Limb (tissue), 2 donors: ENCODE data around the gene CLEC4G.
"Not testable (repeated sequence)": the region's sequence is repeated elsewhere in the genome, so short reads cannot be mapped to it uniquely, and the experiment has no call there.

ENCODE experiments used
- DNase-seq, 2 donors: peaks; one replicate each; pipeline ENCODE4 v3.0.0-alpha.2; 2016; ENCODE audit errors: extremely low spot score in 2 of 2

Gene CLEC4G, protein sequence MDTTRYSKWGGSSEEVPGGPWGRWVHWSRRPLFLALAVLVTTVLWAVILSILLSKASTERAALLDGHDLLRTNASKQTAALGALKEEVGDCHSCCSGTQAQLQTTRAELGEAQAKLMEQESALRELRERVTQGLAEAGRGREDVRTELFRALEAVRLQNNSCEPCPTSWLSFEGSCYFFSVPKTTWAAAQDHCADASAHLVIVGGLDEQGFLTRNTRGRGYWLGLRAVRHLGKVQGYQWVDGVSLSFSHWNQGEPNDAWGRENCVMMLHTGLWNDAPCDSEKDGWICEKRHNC

DNA sequence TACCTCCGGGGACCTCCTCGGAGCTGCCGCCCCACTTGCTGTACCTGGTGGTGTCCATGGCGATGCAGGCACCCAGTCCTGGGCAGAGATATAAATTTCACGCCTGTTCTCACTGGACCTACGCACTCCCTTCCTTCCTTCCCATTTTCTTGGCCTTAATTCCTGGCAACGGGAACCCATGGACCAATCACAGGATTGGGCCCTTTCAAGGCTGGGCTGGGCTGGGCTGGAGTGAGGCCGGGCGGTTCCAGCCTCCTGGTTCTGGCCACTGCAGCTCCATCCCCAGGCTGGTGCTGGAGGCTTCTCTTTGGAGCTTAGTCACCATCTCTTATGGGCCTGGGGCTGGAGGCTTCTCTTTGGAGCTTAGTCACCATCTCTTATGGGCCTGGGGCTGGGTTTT is at the start of gene CLEC4G:
Gene CLEC4G, minus strand, starts transcription at position 66 of the 400 bp plus-strand sequence. Its CDS starts 8 bp downstream, at position 58.
- DNase-seq = no peak

DNA sequence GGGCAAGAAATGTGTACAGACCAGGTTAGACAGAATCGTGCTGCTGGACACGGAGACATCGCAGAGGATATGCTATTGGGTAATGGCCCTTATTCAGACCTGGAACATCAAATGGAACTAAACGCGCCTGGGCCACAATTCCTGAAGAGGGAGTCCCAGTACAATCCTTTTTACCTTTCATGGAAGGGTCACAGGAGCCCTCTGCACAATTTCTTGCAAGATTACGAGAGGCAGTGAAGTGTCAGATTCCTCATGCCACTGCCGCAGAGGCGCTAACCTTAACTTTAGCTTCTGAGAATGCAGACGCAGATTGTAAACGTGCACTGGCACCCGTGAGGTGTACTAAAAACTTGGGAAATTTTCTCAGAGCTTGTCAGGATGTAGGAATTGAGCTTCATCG is 49.2 kb upstream of the CLEC4G start:
- DNase-seq = no peak

DNA sequence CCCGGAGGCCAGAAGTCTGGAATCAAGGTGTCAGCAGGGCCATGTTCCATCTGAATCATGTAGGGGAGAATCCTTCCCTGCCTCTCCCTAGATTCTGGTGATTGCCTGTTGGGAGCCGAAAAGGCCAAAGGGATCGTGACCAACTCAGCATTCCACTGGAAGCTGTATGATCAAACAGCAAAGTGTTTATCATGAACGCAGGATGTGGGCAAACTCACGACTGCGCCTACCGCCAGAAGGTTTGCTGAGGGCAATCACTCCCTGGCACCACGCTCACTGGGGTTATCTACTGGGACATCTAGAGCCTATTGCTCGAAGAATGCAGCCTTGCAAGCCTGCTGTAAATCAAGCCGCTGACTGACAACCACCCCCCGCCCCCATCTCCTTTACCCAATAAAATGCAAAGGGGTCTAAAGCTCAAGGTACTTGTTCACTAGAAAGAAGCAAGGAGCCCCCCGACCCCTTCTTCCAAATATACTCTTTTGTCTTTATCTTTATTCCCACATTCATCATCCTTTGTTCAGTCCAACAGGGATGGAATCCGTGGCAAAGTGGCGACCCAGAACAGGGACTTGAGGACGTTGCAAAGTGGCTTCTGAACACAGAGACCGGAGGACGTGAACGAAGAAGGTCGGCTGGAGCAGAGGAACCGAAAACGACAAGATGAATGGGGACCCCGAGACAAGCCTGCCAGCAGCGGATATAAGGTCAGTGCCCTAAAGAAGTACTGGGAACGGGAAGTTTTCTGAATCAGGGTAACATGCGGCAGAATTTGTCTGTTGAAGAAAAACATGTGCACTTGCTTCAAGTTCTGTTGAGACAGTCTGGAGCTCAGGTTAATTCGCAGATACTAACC is 47.9 kb upstream of the CLEC4G start:
- DNase-seq = no peak

DNA sequence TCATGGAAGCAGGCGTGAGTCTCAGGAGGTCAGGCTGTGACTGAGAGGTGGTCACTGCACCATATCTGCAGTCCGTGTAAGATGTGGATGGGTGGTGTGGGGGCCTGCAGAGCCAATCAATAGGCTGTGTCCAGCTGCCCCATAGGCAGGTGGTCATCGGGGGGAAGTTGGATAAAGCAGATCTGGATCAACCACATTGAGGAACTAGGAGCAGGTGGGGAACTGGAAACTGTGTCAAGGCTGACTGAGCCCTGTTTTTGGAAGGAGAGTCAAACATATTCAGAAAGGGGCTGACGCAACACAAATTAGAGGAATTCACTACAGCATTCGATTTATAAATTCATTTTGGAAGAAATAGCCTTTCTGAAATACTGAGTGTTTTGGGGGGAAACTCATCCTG is 46.2 kb upstream of the CLEC4G start:
- DNase-seq = no peak

DNA sequence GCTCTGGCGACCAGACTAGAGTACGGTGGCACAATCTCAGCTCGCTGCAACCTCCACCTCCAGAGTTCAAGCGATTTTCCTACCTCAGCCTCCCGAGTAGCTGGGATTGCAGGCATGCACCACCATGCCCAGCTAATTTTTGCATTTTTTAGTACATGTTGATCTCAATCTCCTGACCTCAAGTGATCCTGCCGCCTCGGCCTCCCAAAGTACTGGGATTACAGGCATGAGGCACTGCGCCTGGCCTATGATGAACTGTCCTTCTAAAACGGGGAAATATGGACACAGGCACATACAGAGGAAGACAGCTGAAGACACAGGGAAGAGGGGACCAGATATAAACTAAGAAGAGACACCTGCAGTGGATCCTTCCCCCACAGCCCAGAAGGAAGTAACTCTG is 43.9 kb upstream of the CLEC4G start:
- no peak for DNase-seq

DNA sequence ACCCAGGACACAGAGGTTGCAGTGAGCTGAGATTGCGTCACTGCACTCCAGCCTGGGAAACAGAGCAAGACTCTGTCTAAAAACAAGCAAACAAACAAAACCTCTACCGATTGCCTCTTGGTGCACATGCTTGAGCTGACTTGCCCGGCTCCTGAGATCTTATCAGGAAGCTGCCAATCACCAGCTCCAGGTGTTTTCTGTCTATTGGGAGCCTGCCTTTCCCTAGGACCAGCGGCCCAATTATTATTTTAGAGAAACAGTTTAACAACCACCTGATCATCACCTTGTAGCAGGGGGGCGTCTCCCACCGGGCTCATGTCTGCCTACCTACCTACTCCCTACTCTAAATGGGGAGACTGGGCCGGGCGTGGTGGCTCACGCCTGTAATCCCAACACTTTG is 41.9 kb upstream of the CLEC4G start:
- DNase-seq = no peak

DNA sequence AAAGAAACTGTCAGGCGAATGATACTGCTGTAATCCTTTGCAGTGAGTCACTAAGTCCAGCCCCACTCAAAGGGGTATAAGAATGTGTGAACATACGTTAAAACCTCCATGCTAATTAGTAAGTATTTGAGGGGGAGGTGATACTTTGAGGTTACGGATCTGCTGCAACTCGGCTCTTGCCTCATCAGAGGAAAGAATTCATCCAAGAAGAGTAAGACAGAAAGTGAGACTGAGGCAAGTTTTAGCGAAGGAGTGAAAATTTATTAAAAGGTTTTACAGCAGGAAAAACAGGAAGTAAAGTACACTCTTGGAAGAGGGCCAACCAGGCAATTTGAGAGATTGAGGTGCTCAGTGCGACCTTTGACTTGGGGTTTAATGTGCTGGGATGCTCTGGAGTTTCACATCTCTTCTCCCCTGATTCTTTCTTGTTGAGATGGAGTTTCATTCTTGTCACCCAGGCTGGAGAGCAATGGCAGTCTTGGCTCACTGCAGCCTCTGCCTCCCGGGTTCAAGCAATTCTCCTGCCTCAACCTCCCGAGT is 40.9 kb upstream of the CLEC4G start:
- DNase-seq = no peak

DNA sequence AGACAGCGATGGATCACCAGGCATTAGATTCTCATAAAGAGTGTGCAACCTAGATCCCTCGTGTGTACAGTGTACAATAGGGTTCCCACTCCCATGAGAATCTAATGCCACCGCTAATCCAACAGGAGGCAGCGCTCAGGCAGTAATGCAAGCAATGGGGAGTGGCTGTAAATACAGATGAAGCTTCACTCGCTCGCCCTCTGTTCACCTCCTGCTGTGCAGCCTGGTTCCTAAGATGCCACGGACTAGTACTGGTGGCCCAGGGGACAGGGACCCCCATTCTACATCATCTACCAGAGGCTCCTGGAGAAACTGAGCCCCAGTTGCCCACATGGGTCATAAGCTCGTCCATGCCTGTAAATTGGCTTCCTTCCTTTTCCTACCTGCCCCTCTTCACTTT is 39.2 kb upstream of the CLEC4G start:
- DNase-seq = no peak

DNA sequence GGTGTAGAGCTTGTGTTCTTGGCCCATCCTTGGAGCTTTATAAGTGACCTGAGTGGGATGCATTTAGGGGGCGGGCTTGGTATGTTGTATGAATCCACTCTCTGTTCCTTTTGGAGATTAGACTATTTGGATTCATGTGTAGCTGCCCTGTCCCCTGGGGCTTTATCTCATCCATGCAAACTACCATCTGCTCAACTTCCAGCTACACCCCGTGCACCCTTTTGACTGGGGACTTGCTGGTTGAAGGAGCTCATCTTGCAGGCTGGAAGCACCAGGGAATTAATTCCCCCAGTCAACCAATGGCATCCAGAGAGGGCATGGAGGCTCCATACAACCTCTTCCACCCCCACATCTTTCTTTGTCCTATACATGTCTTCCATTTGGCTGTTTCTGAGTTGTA is 37.3 kb upstream of the CLEC4G start:
- no peak for DNase-seq

DNA sequence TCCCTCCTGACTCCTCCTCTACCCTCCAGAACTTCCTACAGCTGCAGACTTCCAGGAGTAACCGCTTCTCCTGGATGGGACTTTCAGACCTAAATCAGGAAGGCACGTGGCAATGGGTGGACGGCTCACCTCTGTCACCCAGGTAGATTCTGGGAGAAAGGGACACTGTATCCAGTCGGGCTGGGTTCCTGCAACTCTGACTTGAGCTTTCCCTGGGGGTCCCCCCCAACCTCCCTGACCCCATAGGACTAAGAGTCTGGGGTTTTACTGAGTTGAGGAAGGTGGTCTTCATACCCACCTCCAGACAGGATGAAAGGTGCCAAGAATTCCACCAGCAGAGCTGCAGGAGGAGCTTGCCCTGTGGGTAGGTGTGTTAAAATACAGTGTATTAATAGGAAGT is 35.6 kb upstream of the CLEC4G start:
- no peak for DNase-seq

DNA sequence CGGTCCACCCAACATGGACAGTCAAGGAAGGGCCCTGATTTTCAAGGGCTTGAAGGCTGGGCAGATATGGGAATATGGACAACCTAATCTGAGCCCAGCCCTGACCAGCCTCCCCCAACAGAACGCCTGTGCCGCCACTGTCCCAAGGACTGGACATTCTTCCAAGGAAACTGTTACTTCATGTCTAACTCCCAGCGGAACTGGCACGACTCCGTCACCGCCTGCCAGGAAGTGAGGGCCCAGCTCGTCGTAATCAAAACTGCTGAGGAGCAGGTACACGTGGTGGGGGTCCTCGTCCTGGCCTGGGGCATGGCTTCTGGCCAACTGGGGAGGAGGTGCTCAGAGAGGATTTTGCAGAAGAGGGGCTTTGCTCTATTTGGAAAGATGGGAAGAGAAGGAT is 34.6 kb upstream of the CLEC4G start:
- no peak for DNase-seq

DNA sequence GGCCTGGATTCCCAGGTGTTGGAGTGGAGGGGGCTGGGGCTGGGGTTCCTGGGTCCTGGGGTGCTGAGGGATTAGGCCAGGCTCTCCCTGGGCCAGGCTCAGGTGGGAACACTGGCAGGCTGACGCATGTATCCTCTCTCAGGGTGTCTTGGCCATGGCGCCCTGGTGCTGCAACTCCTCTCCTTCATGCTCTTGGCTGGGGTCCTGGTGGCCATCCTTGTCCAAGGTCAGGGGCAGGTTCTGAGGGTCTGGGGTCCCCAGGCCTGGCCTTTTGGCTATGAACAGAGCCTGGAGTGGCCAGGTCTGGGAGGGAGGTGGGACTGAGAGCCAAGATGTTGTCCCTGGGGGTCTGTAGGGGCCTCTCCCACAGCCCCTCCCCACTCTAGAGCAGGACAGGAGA is 33.1 kb upstream of the CLEC4G start:
- not testable (repeated sequence) for DNase-seq

DNA sequence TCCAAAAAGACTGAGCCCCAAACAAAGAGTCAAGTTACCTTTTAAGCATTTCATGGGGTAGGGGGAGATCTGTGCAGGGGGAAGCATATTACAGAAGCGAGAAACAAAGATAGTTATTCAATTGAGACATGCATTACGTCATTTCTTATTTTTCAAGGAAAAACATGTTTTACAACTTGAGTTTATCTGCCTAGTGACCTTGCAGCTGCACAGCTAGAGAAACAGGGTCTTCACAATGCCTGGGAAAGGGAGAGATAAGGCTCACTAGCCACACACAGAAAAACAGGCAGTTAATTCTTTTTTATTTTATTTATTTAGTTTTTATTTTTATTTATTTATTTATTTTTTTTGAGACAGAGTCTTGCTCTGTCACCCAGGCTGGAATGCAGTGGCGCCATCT is 32.2 kb upstream of the CLEC4G start:
- DNase-seq = not testable (repeated sequence)

DNA sequence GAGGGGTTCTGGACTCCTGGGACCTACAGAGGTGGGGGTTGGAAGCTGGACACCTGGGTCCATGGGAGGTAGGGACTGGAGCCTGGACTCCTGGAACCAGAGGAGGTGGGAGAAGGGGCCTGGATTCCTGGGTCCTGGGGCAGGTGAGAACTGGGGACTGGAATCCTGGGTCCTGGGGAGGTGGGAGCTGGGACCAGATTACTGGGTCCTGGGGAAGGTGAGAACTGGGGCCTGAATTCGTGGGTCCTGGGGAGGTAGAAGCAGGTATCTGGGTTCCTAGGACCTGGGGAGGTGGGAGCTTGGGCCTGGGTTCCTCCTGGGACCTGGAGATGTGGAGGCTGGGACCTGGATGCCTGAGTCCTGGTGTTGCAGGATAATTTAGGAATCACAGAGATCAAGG is 31.8 kb upstream of the CLEC4G start:
- DNase-seq = no peak

DNA sequence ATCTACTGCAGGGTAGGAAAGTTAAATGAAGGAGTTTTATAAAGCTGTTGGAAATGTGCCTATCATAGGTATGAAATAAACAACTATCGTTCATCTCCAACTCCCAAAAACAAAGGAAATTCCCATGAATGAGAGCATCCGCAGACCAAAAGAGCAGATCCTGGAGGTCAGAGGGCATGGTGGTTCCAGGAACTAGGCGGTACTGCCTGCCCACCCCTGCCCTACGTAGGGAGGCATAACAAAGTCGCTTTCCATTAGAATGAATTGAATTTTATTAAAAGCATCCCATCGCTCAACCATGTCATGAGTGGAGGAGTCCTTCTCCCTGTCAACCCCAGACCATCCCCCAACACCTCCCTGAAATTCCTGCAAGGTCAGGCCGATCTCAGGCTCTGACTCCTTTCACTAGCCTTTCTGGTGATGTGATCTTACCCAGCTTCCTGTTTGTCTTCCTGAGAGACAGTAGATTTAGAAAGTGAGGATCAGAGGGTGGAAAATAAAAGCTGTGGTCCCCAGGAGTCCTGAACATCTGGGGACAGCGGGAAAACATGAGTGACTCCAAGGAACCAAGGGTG is 30.9 kb upstream of the CLEC4G start, which contains the start of gene CLEC4M:
Gene CLEC4M, plus strand, starts transcription at position 525 of the 575 bp plus-strand sequence. Its CDS starts 24 bp downstream, at position 549.
- no peak for DNase-seq

DNA sequence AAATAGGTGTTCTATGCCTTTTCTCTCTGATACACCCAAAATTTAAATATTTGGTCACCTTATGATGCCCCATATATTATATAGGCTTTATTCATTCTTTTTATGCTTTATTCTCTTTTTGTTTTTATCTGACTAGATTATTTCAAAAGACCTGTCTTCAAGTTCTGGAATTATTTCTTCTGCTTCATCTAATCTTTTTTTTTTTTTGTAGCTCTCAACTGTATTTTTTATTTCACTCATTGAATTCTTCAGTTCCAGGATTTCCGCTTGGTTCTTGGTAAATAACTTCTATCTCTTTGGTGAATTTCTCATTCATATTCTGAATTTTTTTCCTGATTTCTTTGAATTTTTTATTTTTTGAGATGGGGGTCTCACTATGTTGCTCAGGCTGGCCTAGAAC is 27.2 kb upstream of the CLEC4G start:
- no peak for DNase-seq

DNA sequence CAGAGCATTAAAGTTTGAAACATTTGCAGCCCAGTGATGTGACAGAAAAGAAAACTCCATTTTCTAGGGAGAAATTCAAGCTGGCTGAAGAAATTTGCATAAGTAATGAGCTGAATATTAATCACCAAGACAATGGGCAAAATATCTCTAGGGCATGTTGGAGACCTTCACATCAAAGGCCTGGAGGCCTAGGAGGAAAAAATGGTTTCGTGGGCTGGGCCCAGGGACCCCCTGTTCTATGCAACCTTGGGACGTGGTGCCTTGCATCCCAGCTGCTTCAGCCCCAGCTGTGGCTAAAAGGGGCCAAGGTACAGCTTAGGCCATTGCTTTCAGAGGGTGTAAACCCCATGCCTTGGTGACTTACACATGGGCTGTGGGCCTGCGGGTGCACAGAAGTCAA is 25.4 kb upstream of the CLEC4G start:
- DNase-seq = no peak

DNA sequence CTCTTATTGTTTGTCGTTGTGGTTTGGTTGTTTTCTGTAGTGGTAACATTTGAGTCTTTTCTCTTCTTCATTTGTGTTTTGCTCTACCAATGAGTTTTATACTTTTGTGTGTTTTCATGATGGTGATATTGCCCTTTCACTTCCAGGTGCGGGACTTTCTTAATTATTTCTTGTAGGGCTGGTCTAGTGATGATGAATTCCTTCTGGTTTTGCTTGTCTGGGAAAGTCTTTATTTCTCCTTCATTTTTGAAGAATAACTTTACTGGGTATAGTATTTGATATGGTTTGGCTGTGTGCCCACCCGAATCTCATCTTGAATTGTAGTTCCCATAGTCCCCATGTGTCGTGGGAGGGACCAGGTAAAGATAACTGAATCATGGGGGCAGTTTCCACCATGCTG is 24.3 kb upstream of the CLEC4G start:
- DNase-seq = no peak

DNA sequence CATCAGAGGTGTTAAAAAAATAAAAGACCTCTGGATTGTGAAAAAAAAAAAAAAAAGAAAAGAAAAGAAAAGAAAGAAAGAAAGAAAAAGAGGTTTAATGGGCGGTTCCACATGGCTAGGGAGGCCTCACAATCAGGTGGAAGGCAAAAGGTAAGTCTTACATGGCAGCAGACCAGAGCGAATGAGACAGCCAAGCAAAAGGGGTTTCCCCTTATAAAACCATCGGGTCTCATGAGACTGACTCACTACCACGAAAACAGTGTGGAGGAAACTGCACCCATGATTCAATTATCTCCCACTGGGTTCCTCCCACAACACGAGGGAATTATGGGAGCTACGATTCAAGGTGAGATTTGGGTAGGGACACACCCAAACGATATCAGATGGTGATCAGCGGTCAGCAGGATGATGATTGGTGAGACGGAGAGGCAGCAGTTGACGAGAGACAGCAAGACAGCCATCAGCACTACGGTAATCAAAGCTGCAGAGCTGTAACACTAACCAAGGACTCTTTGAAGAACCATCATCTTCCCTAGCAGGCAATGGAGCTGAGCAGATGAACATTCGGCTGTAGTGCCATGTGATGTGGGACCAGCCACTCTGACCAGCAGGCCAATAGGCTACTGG is 19.4 kb upstream of the CLEC4G start:
- no peak for DNase-seq

DNA sequence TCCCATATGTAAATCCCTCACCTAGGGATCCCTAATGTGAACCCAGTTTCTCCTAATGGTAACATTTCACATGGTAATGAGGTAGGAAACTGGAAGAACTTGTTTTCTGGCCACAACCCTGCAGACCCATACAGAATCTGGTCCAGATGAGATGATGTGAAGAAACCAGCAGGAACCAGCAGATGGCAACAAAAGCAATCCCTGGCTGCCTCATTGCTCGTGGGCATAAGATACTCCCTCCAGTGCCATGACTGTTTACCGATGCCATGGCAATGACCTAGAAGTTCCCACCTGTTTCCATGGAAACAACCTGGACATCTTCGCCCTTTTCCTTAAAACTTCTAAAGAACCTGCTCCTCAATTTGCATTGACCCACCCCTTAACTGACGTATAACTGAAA is 16.8 kb upstream of the CLEC4G start:
- DNase-seq = no peak

DNA sequence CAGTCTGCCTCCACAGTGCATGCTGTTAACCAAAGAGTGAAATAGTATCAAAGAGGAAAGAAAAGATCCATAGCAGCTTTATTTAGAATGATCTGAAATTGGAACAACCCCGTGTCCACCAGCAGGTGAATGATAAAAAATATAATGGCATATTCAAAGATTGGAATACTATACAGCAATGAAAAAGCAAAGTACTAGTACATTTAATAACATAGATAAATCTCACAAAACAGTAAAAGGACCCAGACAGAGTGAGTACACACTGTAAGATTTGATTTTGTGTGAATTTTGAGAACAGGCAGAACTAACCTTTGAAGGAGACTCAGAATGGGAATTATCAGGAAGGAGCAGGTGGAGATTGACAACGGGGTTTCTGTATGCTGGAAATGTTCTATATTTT is 16.3 kb upstream of the CLEC4G start:
- DNase-seq = no peak
